ENCODE results near the gene STAT4.
"Not testable (repeated sequence)": the region's sequence is repeated elsewhere in the genome, so short reads cannot be mapped to it uniquely, and the experiment has no call there.

The STAT4 gene

DNA sequence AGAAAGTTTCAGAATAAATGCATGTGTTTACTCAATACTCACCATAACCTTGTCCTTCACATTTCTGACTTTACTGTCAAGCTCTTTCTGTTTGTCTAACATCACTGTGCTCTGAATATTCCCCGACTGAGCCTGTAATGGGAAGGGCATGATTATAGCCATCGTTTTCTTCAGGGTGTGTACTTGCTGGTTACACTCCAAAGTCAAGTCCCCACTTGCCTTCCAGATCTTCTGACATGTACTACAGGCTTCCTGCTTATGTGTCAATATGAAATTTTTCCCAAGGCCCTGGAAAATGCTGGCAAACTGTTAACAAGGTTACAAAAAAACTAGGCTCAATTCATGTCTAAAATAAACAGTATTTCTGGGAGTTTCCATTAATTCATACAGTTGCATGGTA lies 149.8 kb downstream of the STAT4 start:
- H3K4me3 ChIP-seq (ENCODE audit: low read depth, low read length) = no peak overlapping the region

DNA sequence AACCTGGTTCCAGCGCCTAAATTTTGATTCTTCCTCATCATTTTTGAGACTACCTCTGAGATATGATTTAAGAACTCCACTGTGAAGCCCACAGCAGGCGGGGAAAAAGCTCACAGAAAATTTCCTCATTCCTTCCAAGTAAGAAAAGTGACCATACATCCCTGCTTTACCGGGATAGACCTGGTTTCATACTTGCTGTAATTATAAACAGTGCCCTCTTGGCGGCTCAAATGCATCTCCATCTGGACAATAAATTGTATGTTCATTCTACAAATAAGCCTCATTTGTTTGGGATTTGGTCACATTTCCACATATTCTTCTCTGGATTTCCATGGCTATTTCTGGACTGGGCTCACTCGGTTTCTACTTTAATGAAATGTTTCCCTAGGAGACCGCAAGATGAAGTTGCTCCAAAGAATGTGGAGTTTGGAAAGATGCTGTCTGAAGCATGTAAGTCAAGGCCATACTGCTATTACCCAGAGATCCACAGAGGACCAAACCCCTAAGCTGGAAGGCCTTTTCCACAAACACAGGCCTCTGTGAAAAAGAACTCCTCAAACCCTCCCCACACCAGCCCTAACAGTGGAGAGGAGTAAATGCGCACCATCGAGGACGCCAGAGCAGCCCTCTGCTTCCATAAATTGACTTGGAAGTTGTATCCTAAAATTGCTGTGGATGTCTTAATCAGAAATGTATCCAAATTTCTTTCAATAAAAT lies 150.7 kb downstream of the STAT4 start:
- no peak overlapping the region for H3K4me3 ChIP-seq (ENCODE audit: low read depth, low read length)

DNA sequence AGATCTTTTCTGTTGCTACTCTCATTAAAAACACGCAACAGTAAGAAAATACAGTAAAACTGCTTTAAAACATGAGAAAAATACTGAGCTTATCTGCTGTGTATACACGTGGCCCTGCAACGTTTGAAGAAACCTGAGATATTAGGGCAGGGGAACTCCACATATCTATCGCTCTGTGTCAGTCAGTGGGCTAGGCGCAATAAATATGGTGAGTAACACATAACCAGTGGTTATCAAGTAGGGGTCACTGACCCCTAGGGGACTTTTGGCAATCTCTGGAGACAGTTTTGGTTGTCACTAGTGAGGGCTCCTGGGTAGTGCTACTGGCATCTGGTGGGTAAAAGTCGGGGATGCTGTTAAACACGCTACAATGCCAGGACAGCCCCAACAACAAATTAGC lies 151.7 kb downstream of the STAT4 start:
- no peak overlapping the region for H3K4me3 ChIP-seq (ENCODE audit: low read depth, low read length)

GRCh38 chr2:190997526-190998113 lies 153.2 kb downstream of the STAT4 start:
- H3K4me3 ChIP-seq (ENCODE audit: low read depth, low read length) = no peak overlapping the region

- no peak overlapping the region for H3K4me3 ChIP-seq (ENCODE audit: low read depth, low read length)
Measured at GRCh38 chr2:190996947-190997346, 153.8 kb downstream of the STAT4 start.

DNA sequence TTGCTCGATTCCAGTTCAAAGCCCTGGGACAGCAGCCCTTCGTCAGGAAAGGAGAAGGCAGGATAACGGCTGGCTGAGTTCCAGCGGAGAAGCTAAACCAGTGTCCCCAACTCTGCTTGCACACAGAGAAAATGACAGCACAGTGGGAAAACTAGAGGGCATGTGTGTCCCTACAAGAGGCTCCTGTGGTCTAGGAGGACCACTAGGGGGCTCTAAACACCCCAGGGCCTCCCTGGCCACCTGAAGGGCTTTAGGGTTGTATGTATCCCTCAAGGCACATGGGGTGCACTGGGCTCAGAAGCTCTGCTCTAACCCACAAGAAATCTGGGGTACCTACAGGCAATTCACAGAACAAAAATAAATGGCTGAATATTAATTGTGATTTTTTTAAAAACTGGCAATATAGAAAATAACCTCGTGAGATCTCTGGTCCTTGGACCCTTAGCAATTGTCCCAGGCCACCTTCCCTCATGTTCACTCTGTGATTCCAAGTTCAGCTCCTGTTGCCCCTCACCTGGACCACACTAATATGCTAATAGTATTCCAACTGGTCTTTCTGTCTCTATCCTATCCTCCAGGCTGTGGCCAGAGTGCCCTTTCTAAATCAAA lies 154.4 kb downstream of the STAT4 start:
- no peak overlapping the region for H3K4me3 ChIP-seq (ENCODE audit: low read depth, low read length)

GRCh38 chr2:190995315-190995714 lies 155.5 kb downstream of the STAT4 start:
- not testable (repeated sequence) for H3K4me3 ChIP-seq (ENCODE audit: low read depth, low read length)

DNA sequence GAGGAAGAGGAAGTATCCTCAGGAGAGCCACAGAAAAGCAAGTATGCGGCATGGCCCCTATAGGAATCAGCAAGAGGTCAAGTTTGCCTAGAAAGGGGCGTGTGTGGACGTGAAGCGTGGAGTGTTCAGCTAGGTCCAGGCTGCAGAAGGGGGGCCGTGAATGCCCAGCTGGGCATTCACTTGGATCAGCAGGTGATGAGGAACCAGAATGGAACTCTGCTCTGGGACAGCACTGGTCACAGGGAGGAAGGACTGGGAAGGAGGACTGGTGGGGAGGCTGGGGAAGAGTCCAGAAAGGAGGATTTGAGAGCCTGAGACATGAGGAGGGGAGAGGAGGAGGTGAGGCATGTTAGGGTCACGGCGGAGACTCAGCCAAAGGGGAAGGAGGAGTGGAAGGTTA lies 156.6 kb downstream of the STAT4 start:
- no peak overlapping the region for H3K4me3 ChIP-seq (ENCODE audit: low read depth, low read length)

GRCh38 chr2:190993292-190993643 lies 157.5 kb downstream of the STAT4 start:
- no peak overlapping the region for H3K4me3 ChIP-seq (ENCODE audit: low read depth, low read length)

DNA sequence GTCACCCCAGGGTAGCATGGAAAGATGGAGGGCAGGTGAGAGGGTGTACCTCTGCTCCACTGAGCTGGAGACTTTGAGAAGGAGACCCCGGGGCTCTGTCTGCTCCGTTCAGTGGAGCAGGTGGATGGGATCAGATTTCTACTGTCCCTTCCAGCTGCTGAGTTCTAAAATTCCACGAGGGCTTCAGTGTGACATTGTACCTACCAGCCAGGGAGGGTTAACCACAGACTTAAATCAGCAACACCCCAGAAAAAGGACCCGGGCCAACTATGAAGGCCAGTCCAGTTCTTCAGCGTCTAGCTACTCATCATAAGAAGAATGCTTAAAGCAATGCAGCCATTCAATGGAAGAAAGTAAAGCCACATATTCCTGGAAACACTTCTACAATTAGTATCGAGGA lies 160.7 kb downstream of the STAT4 start:
- H3K4me3 ChIP-seq (ENCODE audit: low read depth, low read length) = no peak overlapping the region

GRCh38 chr2:190988910-190989309 lies 161.9 kb downstream of the STAT4 start:
- H3K4me3 ChIP-seq (ENCODE audit: low read depth, low read length) = no peak overlapping the region

DNA sequence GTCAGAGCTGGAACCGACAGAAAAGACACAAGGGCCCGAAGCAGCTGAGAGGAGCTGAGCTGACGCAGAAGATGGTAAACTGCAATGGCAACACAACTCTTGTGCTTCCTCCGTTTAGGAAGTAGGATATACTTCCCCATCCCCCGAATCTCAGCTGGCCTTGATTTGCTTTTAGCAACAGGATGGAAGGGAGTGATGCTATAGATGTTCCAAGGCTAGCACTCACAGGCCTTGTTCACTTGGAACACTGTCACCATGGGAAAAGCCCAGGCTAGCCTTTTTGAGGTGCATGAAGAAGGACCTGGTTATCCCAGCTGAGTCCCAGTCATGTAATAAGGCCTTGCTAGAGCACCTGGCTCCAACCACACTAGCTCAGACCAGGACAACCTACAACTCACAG lies 162.9 kb downstream of the STAT4 start:
- H3K4me3 ChIP-seq (ENCODE audit: low read depth, low read length) = no peak overlapping the region

- no peak overlapping the region for H3K4me3 ChIP-seq (ENCODE audit: low read depth, low read length)
Measured at GRCh38 chr2:190987116-190987515, 163.7 kb downstream of the STAT4 start.

DNA sequence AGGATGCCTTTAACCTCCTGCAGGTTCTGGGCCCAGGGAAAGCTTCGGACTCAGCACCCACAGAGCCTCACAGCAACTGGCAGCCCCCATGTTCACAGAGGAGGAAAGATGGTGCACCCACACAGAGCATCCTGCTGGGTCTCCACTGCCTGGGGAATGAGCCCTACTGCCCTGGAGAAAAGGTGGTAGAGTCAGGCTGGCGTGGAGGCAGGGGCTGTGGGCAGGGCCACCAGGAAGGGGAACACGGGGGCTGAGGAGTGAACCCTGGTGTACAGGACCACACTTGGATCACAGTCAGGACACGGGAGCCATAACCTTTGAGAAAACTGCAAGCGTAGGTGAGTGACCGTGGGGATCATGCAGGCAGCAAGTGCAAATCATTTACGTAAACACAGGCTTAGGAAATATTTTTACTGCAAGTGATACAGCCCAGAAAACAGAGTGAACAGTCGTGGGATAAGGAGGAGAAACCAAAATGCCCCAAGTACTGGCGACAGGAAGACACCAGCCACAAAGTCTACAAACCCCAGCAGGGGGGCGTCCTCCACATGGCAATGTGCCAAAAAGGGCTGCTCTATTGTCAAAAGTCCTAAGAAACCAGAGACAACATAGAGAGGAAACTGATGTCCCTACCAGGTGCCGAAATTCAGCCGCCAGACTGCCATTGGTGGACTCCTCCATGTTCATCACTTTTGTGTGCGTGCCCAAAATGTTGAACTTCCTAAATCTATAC lies 164.4 kb downstream of the STAT4 start:
- H3K4me3 ChIP-seq (ENCODE audit: low read depth, low read length) = no peak overlapping the region

- H3K4me3 ChIP-seq (ENCODE audit: low read depth, low read length) = no peak overlapping the region
Measured at GRCh38 chr2:190984595-190984994, 166.2 kb downstream of the STAT4 start.

DNA sequence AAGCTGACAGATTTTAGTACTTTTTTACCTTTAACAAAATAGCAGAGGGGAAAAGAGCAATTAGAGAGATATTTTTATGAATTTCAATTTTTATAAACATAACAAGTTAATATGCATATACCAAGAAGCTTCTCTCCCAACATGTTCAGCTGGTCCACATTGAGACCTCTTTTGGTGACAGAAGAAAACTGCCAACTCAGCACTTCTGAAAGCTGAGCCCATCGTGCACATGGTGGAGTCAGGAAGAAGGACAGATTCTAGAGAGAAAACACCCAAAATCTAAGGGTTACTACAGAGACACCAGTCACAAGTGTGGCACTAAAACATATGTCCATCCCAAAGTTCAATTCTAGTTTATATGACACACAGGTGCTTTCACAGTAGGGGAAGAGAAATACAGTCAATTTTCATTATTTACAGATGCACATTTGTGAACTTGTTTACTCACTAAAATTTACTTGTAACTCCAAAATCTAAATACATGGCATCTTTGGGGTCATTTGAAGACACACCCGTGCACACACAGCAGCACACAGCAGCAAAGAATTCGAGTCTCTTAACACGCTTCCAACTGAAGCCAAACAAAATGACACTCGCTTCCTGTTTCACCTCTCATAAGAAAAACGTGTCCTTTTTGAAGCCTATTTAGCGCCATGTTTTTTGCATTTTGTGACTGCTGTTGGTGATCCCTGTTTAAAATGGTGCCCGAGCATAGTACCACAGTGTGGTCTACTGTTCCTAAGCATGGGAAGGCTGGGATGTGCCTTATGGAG lies 168.3 kb downstream of the STAT4 start:
- H3K4me3 ChIP-seq (ENCODE audit: low read depth, low read length) = no peak overlapping the region

GRCh38 chr2:190981733-190982132 lies 169.1 kb downstream of the STAT4 start:
- no peak overlapping the region for H3K4me3 ChIP-seq (ENCODE audit: low read depth, low read length)

DNA sequence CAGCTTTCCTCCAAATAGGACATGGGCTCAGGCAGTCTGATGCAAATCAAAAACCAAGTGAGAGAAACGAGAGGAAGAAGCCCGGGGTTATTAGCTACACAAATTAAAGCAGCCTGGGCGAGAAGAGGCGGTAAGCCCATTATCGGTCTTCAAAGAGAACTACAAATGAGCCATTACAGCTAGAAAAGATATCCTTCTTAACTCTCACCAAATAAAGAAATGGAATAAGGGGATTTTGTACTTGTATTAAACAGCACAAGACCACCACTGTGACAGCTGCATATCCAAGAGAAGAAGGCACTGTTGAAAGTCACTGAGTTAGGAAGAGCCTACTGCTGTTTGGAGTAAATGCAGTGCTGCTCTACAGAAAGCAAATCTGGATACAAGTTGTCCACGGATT lies 169.5 kb downstream of the STAT4 start:
- H3K4me3 ChIP-seq (ENCODE audit: low read depth, low read length) = no peak overlapping the region

DNA sequence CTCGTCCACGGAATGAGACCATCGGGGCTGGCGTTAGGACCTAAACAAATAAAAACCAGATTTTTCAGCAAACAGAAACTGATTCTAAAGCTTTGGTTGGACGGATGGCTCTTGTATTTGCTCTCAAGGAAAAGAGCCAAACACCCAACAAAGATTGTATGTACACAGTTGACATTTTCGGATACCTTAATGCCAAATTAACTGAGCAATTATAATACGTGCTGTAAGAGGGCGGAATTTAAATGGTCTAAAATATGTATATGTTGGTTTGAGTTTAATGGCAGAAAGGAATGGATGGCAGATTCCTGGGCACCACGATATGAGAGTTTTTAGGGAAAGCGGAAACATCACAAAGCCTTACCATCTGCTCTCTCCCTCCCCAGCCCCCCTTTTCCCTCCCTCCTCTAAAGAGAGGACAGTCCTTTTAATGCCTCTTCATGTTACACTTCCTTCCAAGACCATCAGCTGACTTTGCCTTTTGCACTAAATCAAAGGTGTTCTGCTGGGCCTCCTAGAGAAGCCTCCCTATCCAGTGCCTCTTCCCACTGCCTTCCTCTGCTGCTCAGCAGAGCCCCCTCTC lies 170.1 kb downstream of the STAT4 start:
- H3K4me3 ChIP-seq (ENCODE audit: low read depth, low read length) = no peak overlapping the region

DNA sequence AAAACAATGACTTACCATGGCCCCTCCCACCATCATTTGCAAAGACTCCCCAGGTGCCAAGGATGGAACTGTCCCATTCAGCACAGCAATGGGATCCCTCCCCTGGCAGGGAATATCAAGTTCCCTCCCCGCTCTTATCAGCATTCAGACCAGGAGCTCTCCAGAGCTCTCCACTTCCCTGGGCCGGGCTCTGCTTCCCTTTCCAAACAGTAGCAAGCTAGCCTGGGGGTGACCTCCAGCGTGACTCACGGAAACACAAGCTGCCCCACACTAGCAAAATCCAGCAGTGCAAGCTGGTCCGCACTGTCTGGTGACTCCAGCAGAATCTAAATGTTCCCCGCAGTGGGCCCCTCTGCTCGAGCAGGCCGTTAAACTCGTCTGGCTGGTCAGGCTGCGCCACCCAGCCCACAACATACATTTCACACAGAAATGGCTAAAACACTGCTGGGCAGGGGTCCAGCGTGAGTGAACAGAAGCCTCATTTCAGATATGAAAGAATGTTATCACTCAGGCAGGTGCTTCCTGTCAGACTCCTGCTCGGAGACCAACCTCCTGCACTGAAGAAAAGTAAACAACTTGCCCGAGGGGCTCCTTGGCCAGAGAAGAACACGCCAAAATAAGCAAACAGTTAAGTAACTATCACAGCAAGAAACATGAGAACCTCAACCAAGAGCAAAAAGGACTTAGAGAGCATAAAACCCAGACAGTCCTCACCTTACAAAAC lies 170.7 kb downstream of the STAT4 start:
- no peak overlapping the region for H3K4me3 ChIP-seq (ENCODE audit: low read depth, low read length)
